Activated naive CD4-positive, alpha-beta T cell treated with anti-CD3 and anti-CD28 coated beads, Interleukin-2, amount 50 U/mL, for 24 hours (primary cell): Measurements from ENCODE around the gene ZNF821.
A peak's percentile ranks its signal among the peaks of the same experiment; 100 is the strongest.
"Not testable (repeated sequence)": the region's sequence is repeated elsewhere in the genome, so short reads cannot be mapped to it uniquely, and the experiment has no call there.

Experiments used
- H3K27ac Mint-ChIP-seq: one replicate; pipeline ENCODE4 v1.8.0; 2021; ENCODE audit warnings: mild to moderate bottlenecking, mixed read lengths
- H3K27me3 Mint-ChIP-seq: one replicate; pipeline ENCODE4 v1.8.0; 2021; ENCODE audit warnings: mixed read lengths
- H3K36me3 Mint-ChIP-seq: one replicate; pipeline ENCODE4 v1.8.0; 2021; ENCODE audit warnings: mixed read lengths
- H3K4me1 Mint-ChIP-seq: one replicate; pipeline ENCODE4 v1.8.0; 2021; ENCODE audit warnings: mixed read lengths
- H3K4me3 Mint-ChIP-seq: one replicate; pipeline ENCODE4 v1.8.0; 2021; ENCODE audit warnings: mild to moderate bottlenecking, mixed read lengths
- H3K9me3 Mint-ChIP-seq: one replicate; pipeline ENCODE4 v1.8.0; 2021; ENCODE audit warnings: mixed read lengths

The ZNF821 gene

DNA sequence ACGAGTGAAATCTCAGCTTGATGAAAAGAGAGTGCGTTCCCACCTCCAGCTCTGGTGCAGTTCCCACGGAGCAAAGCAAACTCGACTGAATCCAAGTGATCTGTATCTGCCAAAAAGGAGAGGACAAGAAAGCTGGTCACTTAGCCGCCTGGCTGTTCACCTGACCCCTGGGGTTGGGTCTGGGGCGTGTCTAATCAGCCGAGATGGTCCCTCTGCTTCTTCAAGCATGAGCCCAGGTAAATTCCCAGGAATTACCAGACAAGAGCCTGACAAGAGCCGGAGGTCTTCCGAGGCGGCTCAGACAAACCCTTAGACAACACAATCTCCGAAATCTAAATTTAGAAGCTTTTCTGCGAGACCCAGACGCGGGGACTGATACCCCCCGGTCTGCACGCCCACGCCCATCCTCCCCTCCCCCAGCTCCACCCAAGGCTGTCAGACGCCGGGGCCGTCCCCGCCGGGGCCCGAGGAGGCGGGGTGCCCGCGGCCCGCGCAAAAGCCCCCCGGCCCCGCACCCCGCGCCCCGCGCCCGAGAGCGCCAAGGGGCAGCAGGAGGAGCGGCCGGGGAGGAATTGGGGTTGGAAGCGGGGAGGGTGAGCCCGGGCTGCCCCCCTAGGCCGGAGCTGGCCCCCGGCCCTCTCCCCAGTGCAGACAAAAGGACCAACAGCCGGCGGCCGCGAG is 674 bp downstream of the ZNF821 start:
- Mint-ChIP-seq H3K27me3 (no peaks in the 10 kb centered on the region), H3K36me3 (peaks cover 6% of the 10 kb centered on the region), H3K27ac (peak overlapping the region; percentile 81), H3K9me3 (no peaks in the 10 kb centered on the region), H3K4me1 (peaks cover 55% of the 10 kb centered on the region), H3K4me3 (peak overlapping the region; percentile 81)

DNA sequence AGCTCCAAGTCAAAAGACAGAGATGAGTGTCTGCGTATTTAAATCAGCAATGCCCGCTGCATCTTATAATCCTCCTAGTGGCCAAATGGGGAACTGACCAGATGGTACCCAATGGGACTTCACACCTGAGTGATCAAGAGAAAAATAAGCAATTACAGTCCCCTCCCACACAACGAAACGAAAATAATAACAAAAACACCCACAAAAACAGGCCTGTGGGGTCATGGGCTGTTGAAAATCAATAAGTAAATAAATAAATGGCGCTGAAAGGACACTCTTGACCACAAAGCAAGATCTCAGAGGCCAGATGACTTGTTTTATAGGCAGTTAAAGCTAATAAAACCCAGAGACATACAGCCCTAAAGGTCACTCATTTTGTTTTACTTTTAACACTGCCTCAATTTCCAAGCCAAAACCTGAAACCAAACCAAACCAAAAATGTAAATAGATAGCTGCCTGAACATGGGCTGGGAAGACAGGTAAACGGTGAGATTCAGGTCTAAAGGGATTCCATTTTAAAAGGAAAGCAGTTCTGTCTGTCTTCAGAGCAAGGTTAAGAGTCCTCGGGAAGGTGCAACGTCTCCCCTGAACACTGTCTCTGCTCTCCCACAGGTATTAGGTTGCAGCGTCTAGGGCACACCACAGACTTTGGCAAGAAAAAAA is 1.3 kb downstream of the ZNF821 start:
- peak overlapping the region; percentile 81 for H3K27ac Mint-ChIP-seq
- no peaks in the 10 kb centered on the region for H3K9me3 Mint-ChIP-seq
- H3K4me1 Mint-ChIP-seq = peaks cover 55% of the 10 kb centered on the region
- H3K27me3 Mint-ChIP-seq = no peaks in the 10 kb centered on the region
- H3K36me3 Mint-ChIP-seq = peaks cover 6% of the 10 kb centered on the region
- H3K4me3 Mint-ChIP-seq = peak overlapping the region; percentile 81

DNA sequence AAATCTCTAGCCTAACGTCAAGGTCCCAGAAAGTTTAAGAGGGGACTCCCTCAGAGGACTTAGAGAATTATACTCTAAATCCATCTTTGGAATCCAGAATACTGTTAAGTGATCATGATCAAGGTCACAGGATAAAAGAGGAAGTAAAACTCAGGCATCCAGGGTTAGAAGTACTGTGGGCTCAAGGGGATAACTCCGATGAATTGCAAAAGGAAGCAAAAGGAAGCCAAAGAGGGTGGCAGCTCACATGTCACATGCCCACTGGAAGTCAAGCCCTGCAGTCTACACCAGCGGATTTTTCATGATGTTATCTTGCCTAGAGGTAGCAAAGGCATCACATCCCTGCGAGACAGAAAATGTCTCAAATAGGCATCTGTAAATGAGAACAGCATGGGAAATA is 3.8 kb downstream of the ZNF821 start:
- Mint-ChIP-seq H3K9me3 (no peaks in the 10 kb centered on the region), H3K27me3 (no peaks in the 10 kb centered on the region), H3K4me1 (peaks cover 50% of the 10 kb centered on the region), H3K27ac (peak overlapping the region; percentile 55), H3K4me3 (peak overlapping the region; percentile 44), H3K36me3 (peaks cover 6% of the 10 kb centered on the region)

DNA sequence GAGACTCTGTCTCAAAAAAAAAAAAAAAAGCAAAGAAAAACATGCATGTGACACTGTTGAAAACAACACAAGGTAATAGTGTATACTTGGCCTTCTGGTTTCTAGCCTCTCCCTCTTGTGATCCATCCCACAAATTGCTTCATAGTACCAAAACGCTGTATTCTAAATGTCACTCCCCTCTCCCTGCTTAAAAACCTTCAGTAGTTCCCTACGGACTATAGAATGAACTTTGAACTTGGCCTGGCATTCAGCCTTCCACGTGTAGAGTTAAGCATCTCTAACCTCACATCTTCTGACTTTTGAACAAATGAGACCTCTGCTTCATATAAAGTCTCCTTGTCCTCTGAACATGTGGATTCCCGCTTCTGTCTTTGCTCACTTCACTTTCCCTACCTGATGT is 5.1 kb downstream of the ZNF821 start:
- Mint-ChIP-seq H3K36me3 (peaks cover 6% of the 10 kb centered on the region), H3K27ac (peak overlapping the region; percentile 80), H3K9me3 (no peaks in the 10 kb centered on the region), H3K4me1 (peaks cover 44% of the 10 kb centered on the region), H3K27me3 (no peaks in the 10 kb centered on the region), H3K4me3 (no peak overlapping the region)

DNA sequence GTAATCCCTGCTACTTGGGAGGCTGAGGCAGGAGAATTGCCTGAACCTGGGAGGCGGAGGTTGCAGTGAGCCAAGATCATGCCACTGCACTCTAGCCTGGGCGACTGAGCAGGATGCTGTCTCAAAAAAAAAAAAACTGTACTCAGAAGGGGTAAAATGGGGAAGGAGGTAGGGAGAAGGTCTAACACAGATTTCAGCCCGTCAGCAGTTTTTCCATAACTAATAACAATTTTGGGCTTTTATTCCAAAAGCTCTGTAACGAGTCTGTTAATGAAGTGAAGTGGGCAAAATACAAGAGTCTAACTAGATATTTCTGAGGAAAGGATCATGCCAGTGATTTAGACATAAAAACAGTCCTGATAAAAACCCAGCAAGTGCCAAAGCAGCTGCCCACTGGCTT is 10.8 kb downstream of the ZNF821 start:
- Mint-ChIP-seq H3K27me3 (no peaks in the 10 kb centered on the region), H3K36me3 (peaks cover 5% of the 10 kb centered on the region), H3K4me1 (peaks cover 23% of the 10 kb centered on the region), H3K9me3 (no peaks in the 10 kb centered on the region), H3K4me3 (peak overlapping the region; percentile 59), H3K27ac (peak overlapping the region; percentile 86)

DNA sequence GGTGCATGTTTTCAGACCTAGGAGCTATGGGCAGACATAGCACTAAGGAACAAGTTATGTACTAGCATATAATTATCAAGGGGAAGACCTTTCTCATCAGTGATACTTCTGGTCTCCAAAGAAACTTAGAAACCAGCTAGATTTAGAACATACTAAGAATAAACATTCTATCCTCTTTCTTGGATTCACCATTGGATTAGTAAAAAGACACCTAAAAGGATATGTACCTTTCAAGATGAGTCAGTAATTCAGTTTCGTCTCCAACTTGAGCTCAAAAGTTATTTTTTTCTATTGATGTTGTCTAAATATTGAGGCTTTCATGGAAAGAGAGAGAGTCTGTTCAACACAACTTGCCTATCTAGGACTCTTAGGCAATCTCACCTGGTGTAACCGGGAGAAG is 13.2 kb downstream of the ZNF821 start:
- H3K27me3 Mint-ChIP-seq = no peaks in the 10 kb centered on the region
- peak overlapping the region; percentile 27 for H3K27ac Mint-ChIP-seq
- peaks cover 23% of the 10 kb centered on the region for H3K4me1 Mint-ChIP-seq
- no peaks in the 10 kb centered on the region for H3K9me3 Mint-ChIP-seq
- H3K36me3 Mint-ChIP-seq = peaks cover 5% of the 10 kb centered on the region
- no peak overlapping the region for H3K4me3 Mint-ChIP-seq

DNA sequence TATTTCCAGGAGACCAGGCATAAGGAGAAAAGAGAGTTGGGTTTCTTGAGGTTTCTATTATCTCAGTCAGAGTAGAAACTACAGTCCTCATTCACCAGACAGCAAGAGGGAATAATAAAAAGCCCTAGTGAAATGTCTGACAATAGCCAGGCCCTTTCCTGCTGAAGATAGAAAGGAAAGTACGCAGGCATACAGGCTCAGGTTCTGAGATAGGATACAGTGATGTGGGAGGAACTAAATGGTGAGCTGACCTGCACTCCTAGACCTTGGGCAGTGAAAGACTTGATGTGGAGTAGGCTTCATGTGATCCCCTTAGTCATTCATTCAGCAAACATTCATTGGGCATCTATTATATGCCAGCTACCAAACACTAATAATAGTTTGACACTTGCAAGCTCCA is 14.9 kb downstream of the ZNF821 start:
- Mint-ChIP-seq H3K4me1 (peaks cover 30% of the 10 kb centered on the region), H3K4me3 (no peak overlapping the region), H3K27ac (no peak overlapping the region), H3K36me3 (peaks cover 9% of the 10 kb centered on the region), H3K27me3 (no peaks in the 10 kb centered on the region), H3K9me3 (no peaks in the 10 kb centered on the region)

DNA sequence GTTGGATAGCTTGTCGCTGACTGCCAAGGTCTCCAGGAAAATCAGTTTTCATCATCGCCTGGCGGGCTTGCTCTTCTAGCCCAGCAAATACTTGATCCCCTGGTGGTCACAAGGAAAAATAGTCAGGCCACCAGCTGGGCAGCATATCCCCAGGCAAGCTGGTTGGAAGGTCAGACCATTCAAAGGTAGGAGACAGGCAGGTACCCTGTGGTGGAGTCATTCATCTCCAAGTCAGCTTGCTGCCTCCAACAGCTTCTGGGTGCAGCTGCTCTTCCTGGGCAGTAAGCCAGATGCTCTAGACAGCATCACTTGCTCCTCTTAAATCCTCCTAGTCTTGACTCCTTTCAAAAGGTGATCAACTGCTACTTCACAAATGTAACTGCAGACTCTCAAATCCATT is 16.0 kb downstream of the ZNF821 start:
- Mint-ChIP-seq H3K4me1 (peaks cover 26% of the 10 kb centered on the region), H3K9me3 (no peaks in the 10 kb centered on the region), H3K27ac (no peak overlapping the region), H3K4me3 (no peak overlapping the region), H3K36me3 (peaks cover 9% of the 10 kb centered on the region), H3K27me3 (no peaks in the 10 kb centered on the region)

DNA sequence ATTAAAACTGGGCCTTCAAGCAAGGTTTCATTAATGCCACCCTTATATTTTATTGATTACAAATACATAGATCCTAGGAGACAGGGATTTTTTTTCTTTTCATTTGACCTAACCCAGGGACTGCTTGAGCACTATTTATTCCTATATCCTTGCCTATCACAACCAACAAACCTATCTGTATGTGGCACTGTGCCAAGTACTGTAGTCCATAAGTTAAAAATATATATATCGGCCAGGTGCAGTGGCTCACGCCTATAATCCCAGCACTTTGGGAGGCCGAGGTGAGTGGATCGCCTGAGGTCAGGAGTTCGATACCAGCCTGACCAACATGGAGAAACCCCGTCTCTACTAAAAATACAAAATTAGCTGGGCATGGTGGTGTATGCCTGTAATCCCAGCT is 16.8 kb downstream of the ZNF821 start:
- H3K27ac Mint-ChIP-seq, H3K9me3 Mint-ChIP-seq, H3K36me3 Mint-ChIP-seq, H3K4me3 Mint-ChIP-seq, H3K27me3 Mint-ChIP-seq: not testable (repeated sequence)
- H3K4me1 Mint-ChIP-seq = peaks cover 18% of the 10 kb centered on the region

DNA sequence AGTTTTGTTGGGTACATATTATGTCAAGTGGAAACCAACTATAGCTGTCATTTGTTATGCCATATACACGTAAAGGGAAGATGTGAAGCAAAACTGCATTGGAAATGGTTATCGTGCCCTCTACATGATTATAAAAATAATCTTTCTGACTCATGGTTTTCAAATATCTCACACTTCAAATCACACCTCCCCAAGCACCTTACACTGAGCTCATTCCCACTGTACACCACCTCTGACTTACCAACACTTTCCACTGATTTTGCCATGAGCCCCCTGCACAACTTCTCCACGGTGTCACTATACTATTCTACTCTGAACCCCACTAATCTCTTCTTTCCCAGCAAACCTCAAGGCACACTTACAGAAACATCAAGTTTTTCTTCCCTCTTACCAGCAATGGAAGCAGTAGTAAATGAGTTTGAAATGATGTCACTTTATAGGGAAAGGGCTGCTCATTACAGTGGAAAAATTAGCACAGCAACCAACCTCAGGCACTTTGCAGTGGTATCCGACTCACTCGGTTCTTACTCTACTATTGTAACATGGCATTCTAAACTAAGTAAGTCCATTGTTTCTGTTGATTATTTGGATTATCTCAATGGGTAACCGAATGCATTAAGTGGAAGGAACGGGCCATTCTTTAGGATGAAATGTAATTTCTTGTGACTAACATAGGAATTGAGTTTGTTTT is 18.7 kb downstream of the ZNF821 start:
- Mint-ChIP-seq H3K27me3 (no peaks in the 10 kb centered on the region), H3K36me3 (peaks cover 9% of the 10 kb centered on the region), H3K27ac (peak overlapping the region; percentile 33), H3K4me1 (peaks cover 15% of the 10 kb centered on the region), H3K9me3 (no peaks in the 10 kb centered on the region), H3K4me3 (no peak overlapping the region)

DNA sequence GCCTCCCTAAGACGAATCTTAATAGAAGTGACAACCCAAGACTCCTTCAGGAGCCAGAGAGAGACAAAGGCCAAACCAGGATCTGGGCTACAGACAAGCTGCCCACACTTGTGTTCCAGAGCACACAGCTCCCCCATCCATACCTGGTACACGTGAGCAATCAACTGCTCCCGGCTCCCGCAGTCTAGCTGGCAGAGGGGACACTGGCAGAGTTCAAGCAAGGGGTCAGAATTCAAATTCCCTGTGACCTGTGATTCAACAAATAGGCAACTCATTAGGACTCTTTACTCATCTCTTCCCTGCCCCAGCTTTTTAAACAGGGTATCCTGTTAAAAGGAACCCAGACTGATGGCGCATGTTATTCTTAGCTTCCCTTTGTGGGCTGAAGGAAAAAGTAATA is 20.0 kb downstream of the ZNF821 start:
- H3K36me3 Mint-ChIP-seq = peaks cover 6% of the 10 kb centered on the region
- no peak overlapping the region for H3K27ac Mint-ChIP-seq
- H3K4me1 Mint-ChIP-seq = peaks cover 15% of the 10 kb centered on the region
- no peaks in the 10 kb centered on the region for H3K27me3 Mint-ChIP-seq
- no peak overlapping the region for H3K4me3 Mint-ChIP-seq
- H3K9me3 Mint-ChIP-seq = no peaks in the 10 kb centered on the region

DNA sequence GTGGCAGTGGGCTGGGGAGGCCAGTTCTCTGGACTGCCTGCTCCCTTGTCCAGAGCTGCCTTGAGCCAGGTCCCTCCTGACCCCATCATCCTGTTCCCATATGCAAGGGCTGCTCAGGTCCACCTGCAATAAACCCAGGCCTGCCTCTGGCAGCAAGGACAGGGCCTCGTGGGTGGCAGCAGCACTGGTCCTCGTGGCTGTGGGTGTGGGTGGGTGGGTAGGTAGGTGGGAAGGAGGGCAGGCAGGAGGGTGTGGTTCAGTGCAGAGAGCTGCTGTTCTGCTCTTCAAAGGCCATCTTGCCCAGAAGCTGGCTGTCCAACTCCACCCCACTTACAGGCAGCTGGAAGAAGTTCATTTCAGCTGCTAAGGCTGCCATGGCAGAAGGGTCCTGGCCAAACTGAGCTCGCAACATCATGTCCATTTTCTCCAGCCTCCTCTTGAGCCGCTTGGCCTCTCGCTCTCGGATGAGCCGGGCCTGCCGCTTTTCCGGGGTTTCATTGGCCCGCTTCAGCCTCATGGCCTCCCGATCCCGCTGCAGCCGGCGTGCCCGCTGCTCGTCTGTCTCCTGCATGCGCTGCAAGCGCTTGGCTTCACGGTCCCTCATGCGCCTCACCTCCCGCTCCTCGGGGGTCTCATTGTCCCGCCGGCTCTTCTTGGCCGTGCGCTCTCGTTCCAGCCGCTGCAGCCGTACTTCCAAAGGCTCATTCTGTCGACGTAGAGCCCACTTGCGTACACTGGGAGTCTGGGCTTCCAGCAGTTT is 24.0 kb downstream of the ZNF821 start:
- no peak overlapping the region for H3K4me3 Mint-ChIP-seq
- H3K9me3 Mint-ChIP-seq = no peaks in the 10 kb centered on the region
- H3K4me1 Mint-ChIP-seq = peaks cover 33% of the 10 kb centered on the region
- no peaks in the 10 kb centered on the region for H3K27me3 Mint-ChIP-seq
- H3K27ac Mint-ChIP-seq = peak overlapping the region; percentile 41
- H3K36me3 Mint-ChIP-seq = peaks cover 4% of the 10 kb centered on the region

DNA sequence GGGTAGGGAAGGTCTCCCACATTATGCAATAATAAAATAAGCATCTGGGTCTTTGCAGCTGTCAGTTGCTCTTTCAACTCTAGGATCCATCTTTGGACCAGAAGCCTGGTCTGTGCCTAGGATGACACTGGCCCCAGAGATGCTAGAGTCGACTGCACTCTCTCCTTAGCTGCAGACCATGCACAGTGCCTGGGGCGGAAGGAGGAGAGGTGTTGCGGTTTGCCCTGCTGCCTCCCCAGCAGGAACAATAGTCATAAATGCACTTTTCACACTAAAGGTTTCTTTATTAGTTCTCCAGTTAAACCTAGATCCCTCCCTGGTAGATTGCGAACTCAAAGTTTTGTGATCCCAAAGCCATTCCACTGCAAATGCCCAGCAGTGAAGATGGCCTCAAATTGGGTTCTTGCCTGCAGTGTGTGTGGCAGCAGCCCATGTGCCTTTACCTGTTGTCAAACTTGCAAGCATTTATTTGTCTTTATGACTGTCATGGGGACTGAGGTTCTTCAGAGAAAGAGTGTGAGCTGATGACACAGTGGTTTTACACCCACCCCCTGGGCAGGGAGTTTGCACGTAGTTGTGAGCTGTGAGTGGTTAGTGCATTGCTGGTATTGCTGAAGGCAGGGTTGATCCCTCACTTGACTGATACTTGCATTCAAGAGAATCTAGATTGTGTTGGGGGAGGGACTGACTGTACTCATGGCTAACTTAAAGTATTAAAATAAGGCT is 27.9 kb downstream of the ZNF821 start:
- Mint-ChIP-seq H3K4me1 (peaks cover 71% of the 10 kb centered on the region), H3K36me3 (peaks cover 3% of the 10 kb centered on the region), H3K4me3 (no peak overlapping the region), H3K9me3 (no peaks in the 10 kb centered on the region), H3K27ac (no peak overlapping the region), H3K27me3 (no peaks in the 10 kb centered on the region)

DNA sequence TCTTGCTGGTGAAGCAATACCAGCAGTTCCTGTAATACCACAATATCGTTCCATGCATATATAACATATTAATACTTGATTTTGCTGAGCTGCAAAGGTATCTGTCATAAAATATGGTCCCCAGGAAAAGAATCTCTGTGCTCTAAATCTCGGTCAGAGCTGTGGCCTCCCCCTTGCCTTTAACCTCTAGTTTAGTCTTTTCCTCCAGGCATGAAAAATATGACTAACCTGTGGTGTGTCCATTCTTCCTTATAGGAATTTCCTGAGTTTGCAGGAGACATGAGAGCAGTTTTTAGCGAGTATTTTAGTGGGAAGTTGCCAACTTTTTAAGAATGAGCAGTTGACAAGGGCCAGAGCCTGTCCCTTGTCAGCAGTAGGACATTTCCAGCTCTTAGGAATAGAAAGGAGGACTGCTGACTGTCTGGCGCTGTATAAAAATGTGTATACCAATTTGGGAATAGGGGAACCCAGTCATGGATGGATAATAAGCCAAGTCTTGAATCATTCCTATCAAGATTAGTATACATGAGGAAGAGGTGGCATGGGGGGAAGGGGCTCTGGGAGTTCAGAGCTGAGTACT is 29.5 kb downstream of the ZNF821 start:
- no peak overlapping the region for H3K27ac Mint-ChIP-seq
- H3K4me1 Mint-ChIP-seq = peaks cover 76% of the 10 kb centered on the region
- H3K9me3 Mint-ChIP-seq = no peaks in the 10 kb centered on the region
- H3K4me3 Mint-ChIP-seq = no peak overlapping the region
- H3K36me3 Mint-ChIP-seq = peaks cover 8% of the 10 kb centered on the region
- H3K27me3 Mint-ChIP-seq = no peaks in the 10 kb centered on the region

DNA sequence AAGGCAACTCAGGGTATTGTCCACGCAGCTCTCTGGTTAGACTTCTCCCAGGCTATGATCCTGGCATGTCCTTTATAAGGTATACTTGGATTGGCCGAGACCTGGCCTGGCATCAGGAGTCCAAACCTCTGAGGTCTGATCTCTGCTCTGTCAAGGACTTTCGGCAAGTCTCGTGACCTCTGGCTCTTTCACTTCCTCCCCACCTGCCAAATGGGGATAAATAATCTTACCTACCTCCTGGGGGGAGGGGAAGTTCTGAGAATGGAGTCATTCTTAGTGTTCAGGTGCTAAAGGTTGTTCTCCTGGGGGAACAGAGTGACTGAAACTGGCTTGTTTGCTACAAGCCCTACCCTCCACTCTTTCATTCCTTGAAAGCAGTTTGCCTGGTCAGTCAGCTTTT is 30.6 kb downstream of the ZNF821 start:
- Mint-ChIP-seq H3K4me1 (peaks cover 75% of the 10 kb centered on the region), H3K27me3 (no peaks in the 10 kb centered on the region), H3K9me3 (no peaks in the 10 kb centered on the region), H3K36me3 (peaks cover 10% of the 10 kb centered on the region), H3K27ac (peak overlapping the region; percentile 30), H3K4me3 (no peak overlapping the region)
